SK-N-SH treated with all-trans-retinoic acid at 6 μM for 48 hours (cell line): ENCODE measurements around the gene C6orf132.

ENCODE experiments used
- ARNTL ChIP-seq: fragments of 450-650 bp; formaldehyde crosslinking; IDR thresholded peaks from 2 replicates; pipeline ENCODE4 v1.5.0; 2020; ENCODE audit warnings: low read depth, mild to moderate bottlenecking, moderate library complexity, borderline replicate concordance
- CSDC2 ChIP-seq: fragments of 250-450 bp; sonication (Bioruptor Pico); IDR thresholded peaks from 2 replicates; pipeline ENCODE4 v1.5.0; 2020; ENCODE audit warnings: mild to moderate bottlenecking, moderate library complexity
- PATZ1 ChIP-seq: fragments of 250-450 bp; sonication (Bioruptor Pico); IDR thresholded peaks from 2 replicates; pipeline ENCODE4 v1.8.0; 2020; ENCODE audit warnings: mild to moderate bottlenecking, moderate library complexity, borderline replicate concordance
- TSHZ2 ChIP-seq: fragments of 250-450 bp; sonication (Bioruptor Pico); IDR thresholded peaks from 2 replicates; pipeline ENCODE4 v1.5.0; 2020; ENCODE audit warnings: mild to moderate bottlenecking, moderate library complexity
- ZNF565 ChIP-seq: fragments of 450-650 bp; formaldehyde crosslinking; conservative IDR thresholded peaks from 2 replicates; pipeline ENCODE4 v1.5.0; 2020; ENCODE audit warnings: low read depth, mild to moderate bottlenecking, moderate library complexity

GRCh38 chr6:42103216-42103615 is 39.2 kb downstream of the C6orf132 start:
- TF ChIP-seq ZNF565 (CRISPR knock-in tag): no peak
- TF ChIP-seq CSDC2 (CRISPR knock-in tag): no peak
- no peak for TF ChIP-seq PATZ1
- TF ChIP-seq ARNTL: no peak
- TF ChIP-seq TSHZ2: no peak
